GM12865 (cell line): ENCODE data around the gene MICB.

Experiments
- DNase-seq: peaks from one replicate; pipeline ENCODE4 v3.0.0; 2010; ENCODE audit warnings: low read depth
- H3K4me3 ChIP-seq: 2 replicates; pipeline ENCODE4 v1.5.1; 2011; ENCODE audit warnings: mild to moderate bottlenecking, low read depth, low read length, control low read depth
- CTCF ChIP-seq: IDR thresholded peaks from 2 replicates; pipeline ENCODE4 v1.5.1; 2011; ENCODE audit warnings: low read length, control low read depth, low read depth, inconsistent platforms; ENCODE audit not compliant: insufficient read depth; ENCODE audit errors: missing control alignments

Gene MICB

GRCh38 chr6:31558631-31559500 is 60.9 kb downstream of the MICB start:
- TF ChIP-seq CTCF: no peak
- H3K4me3 ChIP-seq: peak overlapping the region; percentile 58
- DNase-seq: peak; percentile 91

- no peak for DNase-seq
- TF ChIP-seq CTCF: no peak
- H3K4me3 ChIP-seq: peak overlapping the region; percentile 58
Measured at GRCh38 chr6:31559606-31559957, 61.6 kb downstream of the MICB start.

GRCh38 chr6:31559958-31560696 is 62.2 kb downstream of the MICB start:
- H3K4me3 ChIP-seq: peak overlapping the region; percentile 58
- DNase-seq: peak; percentile 95
- no peak for TF ChIP-seq CTCF

- TF ChIP-seq CTCF: no peak
- H3K4me3 ChIP-seq: peak overlapping the region; percentile 12
- peak; percentile 9 for DNase-seq
Measured at GRCh38 chr6:31560697-31561058, 62.7 kb downstream of the MICB start.
